HL-60 (cell line): ENCODE data around the gene VPS13D.

ENCODE experiments used
- DNase-seq, 2 experiments: peaks; one replicate each; pipeline ENCODE4 v3.0.0-alpha.2; 2010 to 2020; ENCODE audit warnings: low read depth in 1 of 2, low spot score in 1 of 2
- H3K27ac ChIP-seq: fragments of 250-450 bp; sonication (Bioruptor Pico); replicated peaks from 2 replicates; pipeline ENCODE4 v1.5.1; 2020; ENCODE audit warnings: mild to moderate bottlenecking, moderate library complexity
- H3K27me3 ChIP-seq: fragments of 250-450 bp; sonication (Bioruptor Pico); 2 replicates; pipeline ENCODE4 v1.5.1; 2021; ENCODE audit warnings: mild to moderate bottlenecking, moderate library complexity; ENCODE audit not compliant: insufficient read depth, poor library complexity, severe bottlenecking
- H3K4me3 ChIP-seq: replicated peaks from 2 replicates; pipeline ENCODE4 v1.5.1; 2011; ENCODE audit warnings: mild to moderate bottlenecking, control low read depth, low read length; ENCODE audit not compliant: insufficient read depth
- CTCF ChIP-seq: IDR thresholded peaks from one replicate; pipeline ENCODE4 v1.5.1; 2011; ENCODE audit warnings: low read length, control low read depth, inconsistent platforms; ENCODE audit not compliant: insufficient read depth
- GABPA ChIP-seq: IDR thresholded peaks from 2 replicates; pipeline ENCODE4 v1.6.1; 2012; ENCODE audit warnings: low read depth
- POLR2AphosphoS5 ChIP-seq: IDR thresholded peaks from 2 replicates; pipeline ENCODE4 v1.6.1; 2012; ENCODE audit warnings: low read depth
- REST ChIP-seq: IDR thresholded peaks from 2 replicates; pipeline ENCODE4 v1.6.1; 2012; ENCODE audit warnings: low read depth; ENCODE audit not compliant: insufficient replicate concordance
- SPI1 ChIP-seq: IDR thresholded peaks from 2 replicates; pipeline ENCODE4 v1.6.1; 2012; ENCODE audit warnings: low read depth, mild to moderate bottlenecking, borderline replicate concordance

Gene VPS13D

GRCh38 chr1:12447849-12448312 lies 218.1 kb downstream of the VPS13D start:
- no peak overlapping the region for H3K4me3 ChIP-seq
- H3K27me3 ChIP-seq: no peaks in the 10 kb centered on the region
- H3K27ac ChIP-seq: no peak overlapping the region
- no peak for DNase-seq
- no peak for TF ChIP-seq GABPA
- TF ChIP-seq CTCF: no peak
- TF ChIP-seq POLR2AphosphoS5: no peak
- no peak for TF ChIP-seq SPI1
- TF ChIP-seq REST: no peak

GRCh38 chr1:12448746-12449177 lies 218.9 kb downstream of the VPS13D start:
- Histone ChIP-seq H3K27ac (no peak overlapping the region), H3K27me3 (no peaks in the 10 kb centered on the region), H3K4me3 (no peak overlapping the region)
- TF ChIP-seq POLR2AphosphoS5: no peak
- TF ChIP-seq GABPA: no peak
- no peak for TF ChIP-seq REST
- TF ChIP-seq CTCF: no peak
- TF ChIP-seq SPI1: no peak
- no peak for DNase-seq

GRCh38 chr1:12450090-12450755 lies 220.4 kb downstream of the VPS13D start:
- TF ChIP-seq SPI1 (no peak), GABPA (no peak), REST (no peak), POLR2AphosphoS5 (no peak), CTCF (no peak)
- H3K27ac ChIP-seq: no peak overlapping the region
- H3K4me3 ChIP-seq: no peak overlapping the region

More at GRCh38 chr1:12450090-12450755, 220.4 kb downstream of the VPS13D start:
- no peaks in the 10 kb centered on the region for H3K27me3 ChIP-seq
- no peak for DNase-seq
